ENCODE measurements around the gene PCSK6.

Gene PCSK6

DNA sequence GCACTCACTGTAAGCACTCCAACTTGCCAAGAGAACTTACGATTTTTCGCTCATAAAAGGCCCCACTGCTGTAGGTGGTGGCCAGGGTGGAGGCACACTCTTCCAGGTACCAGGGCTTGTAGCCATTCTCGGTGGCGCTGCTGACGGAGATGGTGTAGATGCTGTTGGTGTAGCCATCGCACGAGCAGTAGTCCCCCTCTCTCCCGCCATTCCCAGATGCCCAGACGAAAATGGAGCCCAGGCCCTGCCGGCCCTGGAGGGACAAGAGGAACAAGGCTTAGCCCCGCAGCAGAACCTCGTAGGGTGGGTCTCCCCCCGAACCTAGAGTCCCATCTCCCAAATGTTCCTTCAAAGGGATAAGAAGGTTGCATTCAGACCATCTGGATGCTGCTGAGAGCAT lies 96.3 kb downstream of the PCSK6 start:
- Histone ChIP-seq H3K4me3 (ENCODE audit: low read depth in 1 of 2, low read length in 2 of 2) (no peak overlapping the region), H3K27ac (ENCODE audit: low read length) (no peak overlapping the region), H3K9me3 (ENCODE audit: insufficient read depth, low read length, severe bottlenecking) (no peaks in the 10 kb centered on the region), H3K4me2 (ENCODE audit: insufficient read depth, low read length) (no peak overlapping the region), H3K27me3 (ENCODE audit: insufficient read depth, low read length, poor library complexity) (no peaks in the 10 kb centered on the region), H3K4me1 (ENCODE audit: insufficient read depth, low read length) (peaks cover 29% of the 10 kb centered on the region), H2AFZ (ENCODE audit: low read depth, low read length) (no peak overlapping the region), H4K20me1 (ENCODE audit: insufficient read depth, low read length) (no peaks in the 10 kb centered on the region), H3K79me2 (ENCODE audit: insufficient read depth, low read length) (no peaks in the 10 kb centered on the region), H3K36me3 (ENCODE audit: insufficient read depth, low read length) (no peaks in the 10 kb centered on the region), H3K9ac (ENCODE audit: low read depth, low read length) (no peak overlapping the region)
- TF ChIP-seq, protein P1, sequence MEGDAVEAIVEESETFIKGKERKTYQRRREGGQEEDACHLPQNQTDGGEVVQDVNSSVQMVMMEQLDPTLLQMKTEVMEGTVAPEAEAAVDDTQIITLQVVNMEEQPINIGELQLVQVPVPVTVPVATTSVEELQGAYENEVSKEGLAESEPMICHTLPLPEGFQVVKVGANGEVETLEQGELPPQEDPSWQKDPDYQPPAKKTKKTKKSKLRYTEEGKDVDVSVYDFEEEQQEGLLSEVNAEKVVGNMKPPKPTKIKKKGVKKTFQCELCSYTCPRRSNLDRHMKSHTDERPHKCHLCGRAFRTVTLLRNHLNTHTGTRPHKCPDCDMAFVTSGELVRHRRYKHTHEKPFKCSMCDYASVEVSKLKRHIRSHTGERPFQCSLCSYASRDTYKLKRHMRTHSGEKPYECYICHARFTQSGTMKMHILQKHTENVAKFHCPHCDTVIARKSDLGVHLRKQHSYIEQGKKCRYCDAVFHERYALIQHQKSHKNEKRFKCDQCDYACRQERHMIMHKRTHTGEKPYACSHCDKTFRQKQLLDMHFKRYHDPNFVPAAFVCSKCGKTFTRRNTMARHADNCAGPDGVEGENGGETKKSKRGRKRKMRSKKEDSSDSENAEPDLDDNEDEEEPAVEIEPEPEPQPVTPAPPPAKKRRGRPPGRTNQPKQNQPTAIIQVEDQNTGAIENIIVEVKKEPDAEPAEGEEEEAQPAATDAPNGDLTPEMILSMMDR (IDR thresholded peaks at IDR 0.05; ENCODE audit: borderline replicate concordance, extremely low read depth, low read length, poor library complexity, severe bottlenecking), result no peak
- no peak for TF ChIP-seq EZH2 (IDR thresholded peaks at IDR 0.05; ENCODE audit: borderline replicate concordance, low read depth, low read length, severe bottlenecking)
- DNase-seq, result no peak
- no peak for ATAC-seq (ENCODE audit: insufficient read depth, low read depth)

DNA sequence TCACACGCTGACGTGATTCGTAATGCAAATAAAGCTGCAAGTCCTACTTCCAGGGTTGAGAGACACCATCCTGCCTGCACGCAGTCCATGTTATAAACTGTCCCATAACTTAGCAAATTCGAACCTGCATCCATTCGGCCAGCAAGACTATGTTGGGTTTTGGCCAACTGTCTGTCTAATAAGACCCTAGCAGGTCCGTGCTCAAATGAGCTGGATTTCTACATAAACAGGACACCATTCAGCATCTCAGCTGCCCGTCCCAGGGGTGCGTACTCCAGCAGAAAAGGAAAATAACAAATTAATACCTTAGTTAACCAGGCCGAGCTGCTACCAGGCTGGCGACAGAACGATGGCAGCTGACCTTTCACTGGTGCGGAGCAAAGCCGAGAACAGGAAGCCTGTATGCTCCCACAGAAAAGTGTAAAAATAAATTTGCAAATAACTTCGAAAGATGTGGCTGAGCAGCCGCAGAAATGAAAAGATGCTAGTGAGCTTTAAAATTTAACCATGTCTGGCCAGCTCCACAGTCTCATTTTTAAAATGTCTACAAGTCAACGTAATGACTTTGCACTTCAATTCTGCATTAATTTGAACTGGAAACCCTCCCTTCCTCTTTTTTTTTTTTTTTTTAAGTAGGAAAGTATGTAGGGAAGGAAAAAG lies 97.4 kb downstream of the PCSK6 start:
- no peaks in the 10 kb centered on the region for H3K36me3 ChIP-seq (ENCODE audit: insufficient read depth, low read length)
- H4K20me1 ChIP-seq (ENCODE audit: insufficient read depth, low read length), result no peaks in the 10 kb centered on the region
- no peak overlapping the region for H3K9ac ChIP-seq (ENCODE audit: low read depth, low read length)
- no peaks in the 10 kb centered on the region for H3K79me2 ChIP-seq (ENCODE audit: insufficient read depth, low read length)
- H3K4me3 ChIP-seq (ENCODE audit: low read depth in 1 of 2, low read length in 2 of 2), result no peak overlapping the region
- ATAC-seq (ENCODE audit: insufficient read depth, low read depth) (no peak), DNase-seq (no peak)
- H3K4me1 ChIP-seq (ENCODE audit: insufficient read depth, low read length), result peaks cover 18% of the 10 kb centered on the region
- no peak overlapping the region for H3K4me2 ChIP-seq (ENCODE audit: insufficient read depth, low read length)
- no peak overlapping the region for H3K27ac ChIP-seq (ENCODE audit: low read length)
- no peak overlapping the region for H2AFZ ChIP-seq (ENCODE audit: low read depth, low read length)
- no peak for TF ChIP-seq EZH2 (IDR thresholded peaks at IDR 0.05; ENCODE audit: borderline replicate concordance, low read depth, low read length, severe bottlenecking)
- TF ChIP-seq, protein P1 (IDR thresholded peaks at IDR 0.05; ENCODE audit: borderline replicate concordance, extremely low read depth, low read length, poor library complexity, severe bottlenecking), result no peak
- H3K27me3 ChIP-seq (ENCODE audit: insufficient read depth, low read length, poor library complexity), result no peaks in the 10 kb centered on the region
- no peaks in the 10 kb centered on the region for H3K9me3 ChIP-seq (ENCODE audit: insufficient read depth, low read length, severe bottlenecking)

DNA sequence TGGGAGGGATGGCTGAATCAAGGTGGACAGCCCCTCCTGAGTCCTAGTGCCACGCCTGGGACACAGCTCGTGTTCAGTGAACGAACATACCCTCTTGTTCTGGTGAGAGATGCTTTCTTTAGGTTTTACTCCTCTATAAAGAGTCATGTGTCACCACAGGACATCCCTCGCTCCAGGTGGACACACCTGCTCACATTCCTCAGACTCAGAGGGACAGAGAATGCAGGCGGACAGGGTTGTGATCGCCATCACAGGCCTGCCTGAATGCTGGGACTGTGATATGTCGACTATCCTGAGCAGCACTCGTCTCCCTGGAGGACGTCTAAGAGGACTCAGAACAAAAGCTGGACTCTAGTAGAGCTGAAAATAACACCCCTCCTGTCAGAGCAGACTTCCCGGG lies 98.1 kb downstream of the PCSK6 start:
- Histone ChIP-seq H3K4me2 (ENCODE audit: insufficient read depth, low read length) (no peak overlapping the region), H3K27me3 (ENCODE audit: insufficient read depth, low read length, poor library complexity) (no peaks in the 10 kb centered on the region), H3K9ac (ENCODE audit: low read depth, low read length) (no peak overlapping the region), H2AFZ (ENCODE audit: low read depth, low read length) (no peak overlapping the region), H3K4me3 (ENCODE audit: low read depth in 1 of 2, low read length in 2 of 2) (no peak overlapping the region), H3K4me1 (ENCODE audit: insufficient read depth, low read length) (peaks cover 11% of the 10 kb centered on the region), H3K27ac (ENCODE audit: low read length) (no peak overlapping the region), H3K79me2 (ENCODE audit: insufficient read depth, low read length) (no peaks in the 10 kb centered on the region), H3K9me3 (ENCODE audit: insufficient read depth, low read length, severe bottlenecking) (no peaks in the 10 kb centered on the region), H3K36me3 (ENCODE audit: insufficient read depth, low read length) (no peaks in the 10 kb centered on the region), H4K20me1 (ENCODE audit: insufficient read depth, low read length) (no peaks in the 10 kb centered on the region)
- DNase-seq (no peak), ATAC-seq (ENCODE audit: insufficient read depth, low read depth) (no peak)
- TF ChIP-seq EZH2 (IDR thresholded peaks at IDR 0.05; ENCODE audit: borderline replicate concordance, low read depth, low read length, severe bottlenecking), result no peak
- TF ChIP-seq, protein P1 (IDR thresholded peaks at IDR 0.05; ENCODE audit: borderline replicate concordance, extremely low read depth, low read length, poor library complexity, severe bottlenecking), result no peak
